Osteoblast (primary cell): ENCODE data around the gene HK2. TPM values are rescaled to one million over a fixed set of nuclear protein-coding genes. Genes with fewer than 3 reads are reported as not detected.

Source experiments
- DNase-seq: peaks from one replicate; pipeline ENCODE4 v3.0.0; 2011; ENCODE audit warnings: low spot score, mixed read lengths; ENCODE audit not compliant: insufficient read length; ENCODE audit errors: missing footprints
- H2AFZ ChIP-seq: 2 replicates; pipeline ENCODE4 v1.6.0; 2011; ENCODE audit warnings: mild to moderate bottlenecking, low read length
- H3K27ac ChIP-seq: 2 replicates; pipeline ENCODE4 v1.5.1; 2011; ENCODE audit warnings: mild to moderate bottlenecking, low read depth, low read length, moderate library complexity
- H3K27me3 ChIP-seq: 2 replicates; pipeline ENCODE4 v1.6.0; 2012; ENCODE audit warnings: mild to moderate bottlenecking, control low read depth, inconsistent platforms, low read length, moderate library complexity; ENCODE audit not compliant: insufficient read depth
- H3K36me3 ChIP-seq: 2 replicates; pipeline ENCODE4 v1.5.1; 2011; ENCODE audit warnings: mild to moderate bottlenecking, low read length, control low read depth, moderate library complexity; ENCODE audit not compliant: insufficient read depth
- H3K4me1 ChIP-seq: 2 replicates; pipeline ENCODE4 v1.5.1; 2011; ENCODE audit warnings: mild to moderate bottlenecking, low read length, control low read depth, moderate library complexity; ENCODE audit not compliant: insufficient read depth
- H3K4me2 ChIP-seq: 2 replicates; pipeline ENCODE4 v1.6.0; 2011; ENCODE audit warnings: mild to moderate bottlenecking, low read length; ENCODE audit not compliant: insufficient read depth
- H3K4me3 ChIP-seq: fragments of 200-600 bp; sonication (generic); 3 replicates; pipeline ENCODE4 v1.5.1; 2012; ENCODE audit warnings: mild to moderate bottlenecking, low read length, inconsistent platforms; ENCODE audit not compliant: insufficient read depth
- H3K79me2 ChIP-seq: 2 replicates; pipeline ENCODE4 v1.6.0; 2012; ENCODE audit warnings: mild to moderate bottlenecking, low read length, control low read depth, inconsistent platforms; ENCODE audit not compliant: insufficient read depth
- H3K9me3 ChIP-seq: 2 replicates; pipeline ENCODE4 v1.5.1; 2011; ENCODE audit warnings: low read depth, low read length, control low read depth
- H4K20me1 ChIP-seq: 2 replicates; pipeline ENCODE4 v1.6.0; 2012; ENCODE audit warnings: mild to moderate bottlenecking, low read length, control low read depth; ENCODE audit not compliant: insufficient read depth
- CTCF ChIP-seq: IDR thresholded peaks from 2 replicates; pipeline ENCODE4 v1.5.1; 2011; ENCODE audit warnings: mild to moderate bottlenecking, low read depth, low read length, moderate library complexity; ENCODE audit errors: extremely low read depth
- total RNA-seq: library from RNA; depleted of rRNA; stranded (reverse); fragments of >200 nt; gene quantifications from 2 replicates; pipeline ENCODE4 v1.2.3, GENCODE V29; 2012

HK2 gene
- total RNA-seq, 1 donor = 76.4 TPM

DNA sequence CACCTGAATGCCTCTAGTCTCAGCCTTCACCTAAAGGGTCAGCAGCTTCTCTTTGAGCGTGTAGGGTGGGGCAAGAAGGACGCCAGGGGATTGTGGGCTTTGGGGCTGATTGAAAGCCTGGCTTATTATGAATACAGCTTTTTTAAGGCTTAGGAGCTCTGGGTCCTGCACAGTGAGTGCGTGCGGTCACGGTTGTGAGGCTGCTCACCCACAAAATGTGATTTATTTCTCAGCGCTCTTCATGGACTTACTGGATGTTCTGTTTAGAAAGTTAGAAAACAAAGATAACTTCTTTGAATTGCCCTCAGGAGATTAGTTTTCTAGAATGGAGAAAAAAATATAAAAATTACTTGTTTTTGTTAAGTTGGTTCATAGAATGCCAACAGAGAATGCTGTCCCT, 37.5 kb downstream of the HK2 start:
- H3K27ac ChIP-seq = no peak overlapping the region
- H3K4me1 ChIP-seq = peaks cover 30% of the 10 kb centered on the region
- no peak overlapping the region for H3K4me3 ChIP-seq
- peaks cover 25% of the 10 kb centered on the region for H3K36me3 ChIP-seq
- DNase-seq = no peak
- H3K9me3 ChIP-seq = no peaks in the 10 kb centered on the region
- H2AFZ ChIP-seq = no peak overlapping the region
- no peak overlapping the region for H3K4me2 ChIP-seq
- H3K27me3 ChIP-seq = no peaks in the 10 kb centered on the region
- peaks cover 40% of the 10 kb centered on the region for H3K79me2 ChIP-seq
- H4K20me1 ChIP-seq = no peaks in the 10 kb centered on the region
- no peak for TF ChIP-seq CTCF

GRCh38 chr2:74872389-74872836, 38.5 kb downstream of the HK2 start:
- no peaks in the 10 kb centered on the region for H3K9me3 ChIP-seq
- H3K4me2 ChIP-seq = no peak overlapping the region
- no peak overlapping the region for H2AFZ ChIP-seq
- H3K27ac ChIP-seq = peak overlapping the region; percentile 31
- peaks cover 36% of the 10 kb centered on the region for H3K79me2 ChIP-seq
- TF ChIP-seq CTCF = no peak
- no peaks in the 10 kb centered on the region for H3K27me3 ChIP-seq
- DNase-seq = no peak
- H3K36me3 ChIP-seq = peaks cover 28% of the 10 kb centered on the region
- H3K4me1 ChIP-seq = peaks cover 28% of the 10 kb centered on the region
- H3K4me3 ChIP-seq = no peak overlapping the region
- H4K20me1 ChIP-seq = no peaks in the 10 kb centered on the region

DNA sequence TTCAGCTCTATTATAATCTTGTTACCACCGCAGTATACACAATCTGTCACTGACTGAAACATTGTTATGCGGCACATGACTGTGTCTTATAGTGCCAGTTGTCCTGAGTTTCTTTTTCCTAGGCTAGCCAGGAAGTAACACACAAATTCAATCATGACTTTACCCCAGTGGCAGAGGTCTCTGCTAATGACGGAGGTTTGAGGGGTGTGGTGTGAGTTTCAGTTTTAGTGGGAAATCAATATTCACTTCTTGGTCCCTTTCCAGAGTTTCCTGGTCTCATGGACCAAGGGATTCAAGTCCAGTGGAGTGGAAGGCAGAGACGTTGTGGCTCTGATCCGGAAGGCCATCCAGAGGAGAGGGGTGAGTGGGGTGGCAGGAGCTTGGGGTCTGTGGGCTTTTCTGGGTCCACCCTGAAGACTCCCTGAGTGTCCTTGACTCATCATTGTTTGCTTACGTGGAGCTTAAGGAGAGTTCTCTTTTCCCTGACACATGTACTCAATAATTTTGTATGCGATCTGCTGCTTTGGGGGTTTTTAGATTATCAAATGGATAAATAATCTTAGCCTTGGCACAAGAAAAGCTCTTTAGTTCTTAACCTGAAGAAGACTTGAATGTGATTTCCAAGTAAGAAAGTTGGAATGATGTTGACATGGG, 39.2 kb downstream of the HK2 start:
- Histone ChIP-seq H3K4me2 (no peak overlapping the region), H3K9me3 (no peaks in the 10 kb centered on the region), H3K27me3 (no peaks in the 10 kb centered on the region), H3K27ac (peak overlapping the region; percentile 31), H3K36me3 (peaks cover 29% of the 10 kb centered on the region), H2AFZ (no peak overlapping the region), H4K20me1 (no peaks in the 10 kb centered on the region), H3K4me3 (no peak overlapping the region), H3K79me2 (peaks cover 34% of the 10 kb centered on the region), H3K4me1 (peaks cover 21% of the 10 kb centered on the region)
- DNase-seq = no peak
- TF ChIP-seq CTCF = no peak

DNA sequence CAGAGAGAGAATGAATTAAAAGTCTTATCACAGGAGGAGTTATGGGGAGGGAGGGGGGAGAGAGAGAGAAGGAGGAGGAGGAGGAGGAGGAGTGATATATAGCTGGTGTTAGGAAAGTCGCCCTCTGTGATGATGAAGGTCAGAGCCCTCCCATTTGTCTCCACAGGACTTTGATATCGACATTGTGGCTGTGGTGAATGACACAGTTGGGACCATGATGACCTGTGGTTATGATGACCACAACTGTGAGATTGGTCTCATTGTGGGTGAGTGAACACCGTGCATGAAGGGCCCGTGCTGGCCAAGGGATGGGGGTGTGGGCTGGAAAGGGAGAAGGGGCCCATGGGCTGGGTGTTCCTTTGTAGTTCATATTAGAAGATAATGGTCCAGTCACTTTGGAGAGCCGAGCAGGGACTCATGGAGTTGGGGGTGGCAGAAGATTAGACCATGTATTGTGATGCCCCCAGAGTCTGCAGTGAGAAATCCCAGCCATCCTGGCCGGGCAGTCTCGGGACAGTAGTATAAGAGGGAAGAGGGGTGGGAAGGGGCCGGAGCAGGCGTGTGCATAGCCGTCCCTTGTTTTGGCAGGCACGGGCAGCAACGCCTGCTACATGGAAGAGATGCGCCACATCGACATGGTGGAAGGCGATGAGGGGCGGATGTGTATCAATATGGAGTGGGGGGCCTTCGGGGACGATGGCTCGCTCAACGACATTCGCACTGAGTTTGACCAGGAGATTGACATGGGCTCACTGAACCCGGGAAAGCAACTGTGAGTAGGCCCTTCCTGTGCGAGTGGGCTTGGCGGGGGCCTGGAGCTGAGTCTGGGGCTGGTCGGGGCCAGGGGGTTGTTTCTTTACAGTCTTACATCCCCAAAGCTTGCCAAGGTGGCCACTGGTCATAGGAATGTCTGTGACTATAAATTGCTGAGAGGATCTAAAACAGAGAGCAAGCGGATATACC, 40.0 kb downstream of the HK2 start:
- Histone ChIP-seq H3K36me3 (peaks cover 29% of the 10 kb centered on the region), H3K27ac (peak overlapping the region; percentile 92)
- no peak for DNase-seq

More for the DNA sequence above, 40.0 kb downstream of the HK2 start:
- Histone ChIP-seq H3K4me1 (peaks cover 16% of the 10 kb centered on the region), H4K20me1 (no peaks in the 10 kb centered on the region), H3K27me3 (no peaks in the 10 kb centered on the region), H3K9me3 (no peaks in the 10 kb centered on the region), H3K79me2 (peaks cover 32% of the 10 kb centered on the region), H2AFZ (no peak overlapping the region), H3K4me3 (no peak overlapping the region), H3K4me2 (no peak overlapping the region)
- TF ChIP-seq CTCF = no peak
